ENCODE data around the gene WFDC9. TPM values are rescaled to one million over a fixed set of nuclear protein-coding genes. Genes with fewer than 3 reads are reported as not detected.

WFDC9 gene
- total RNA-seq, 2 experiments from 2014 or later, result not detected

DNA sequence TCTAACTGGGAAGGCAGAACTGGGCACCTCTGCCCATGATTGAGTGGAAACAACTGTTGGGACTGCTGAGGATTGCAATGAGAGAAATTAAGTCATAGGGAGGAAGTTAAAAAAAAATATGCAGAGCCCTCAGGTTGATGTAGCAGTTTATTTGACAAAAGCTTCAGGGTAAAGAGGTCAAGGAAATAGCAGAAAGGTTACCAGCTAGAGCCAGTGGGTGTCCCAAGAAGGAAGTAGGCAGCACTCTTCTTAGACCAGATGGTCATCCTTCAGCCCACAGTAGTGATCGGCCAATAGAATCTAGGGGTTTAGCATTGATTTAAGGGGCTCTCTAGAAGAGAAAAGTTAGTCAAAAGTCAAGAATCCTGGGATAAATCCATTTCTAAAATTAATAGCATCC, 23.3 kb downstream of the WFDC9 start:
- no peak overlapping the region for H3K27ac ChIP-seq (ENCODE audit: low read depth, low read length, poor library complexity, severe bottlenecking)
- no TSS peak for BruUV-seq (replicated peaks)
- H4K20me1 ChIP-seq (ENCODE audit: insufficient read depth, low read length), result no peaks in the 10 kb centered on the region
- no peaks in the 10 kb centered on the region for H3K9me3 ChIP-seq (ENCODE audit: low read length)
- no peaks in the 10 kb centered on the region for H3K79me2 ChIP-seq (ENCODE audit: insufficient read depth, low read depth, low read length)
- H3K4me1 ChIP-seq (ENCODE audit: insufficient read depth, low read length, poor library complexity, severe bottlenecking), result no peaks in the 10 kb centered on the region
- ChIA-PET POLR2A (interaction anchor here (0.5 kb wide), 1 partner anchor 136 kb away, joined by 3 read pairs; no protein-coding TSS in a partner anchor), CTCF (ENCODE audit: unreplicated experiment) (no interaction called here)
- TF ChIP-seq EZH2phosphoT487 (IDR thresholded peaks at IDR 0.05; ENCODE audit: borderline replicate concordance, low read depth, low read length), result no peak
- TF ChIP-seq, protein P1, sequence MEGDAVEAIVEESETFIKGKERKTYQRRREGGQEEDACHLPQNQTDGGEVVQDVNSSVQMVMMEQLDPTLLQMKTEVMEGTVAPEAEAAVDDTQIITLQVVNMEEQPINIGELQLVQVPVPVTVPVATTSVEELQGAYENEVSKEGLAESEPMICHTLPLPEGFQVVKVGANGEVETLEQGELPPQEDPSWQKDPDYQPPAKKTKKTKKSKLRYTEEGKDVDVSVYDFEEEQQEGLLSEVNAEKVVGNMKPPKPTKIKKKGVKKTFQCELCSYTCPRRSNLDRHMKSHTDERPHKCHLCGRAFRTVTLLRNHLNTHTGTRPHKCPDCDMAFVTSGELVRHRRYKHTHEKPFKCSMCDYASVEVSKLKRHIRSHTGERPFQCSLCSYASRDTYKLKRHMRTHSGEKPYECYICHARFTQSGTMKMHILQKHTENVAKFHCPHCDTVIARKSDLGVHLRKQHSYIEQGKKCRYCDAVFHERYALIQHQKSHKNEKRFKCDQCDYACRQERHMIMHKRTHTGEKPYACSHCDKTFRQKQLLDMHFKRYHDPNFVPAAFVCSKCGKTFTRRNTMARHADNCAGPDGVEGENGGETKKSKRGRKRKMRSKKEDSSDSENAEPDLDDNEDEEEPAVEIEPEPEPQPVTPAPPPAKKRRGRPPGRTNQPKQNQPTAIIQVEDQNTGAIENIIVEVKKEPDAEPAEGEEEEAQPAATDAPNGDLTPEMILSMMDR (conservative IDR thresholded peaks at IDR 0.05; ENCODE audit: low read length), result no peak
- H3K36me3 ChIP-seq (ENCODE audit: insufficient read depth, low read length), result no peaks in the 10 kb centered on the region
- no peak overlapping the region for H3K4me3 ChIP-seq (ENCODE audit: low read depth, low read length, poor library complexity, severe bottlenecking)
- H2AFZ ChIP-seq (ENCODE audit: low read length), result no peak overlapping the region
- no peak for DNase-seq (ENCODE audit: low spot score)
- H3K9me2 ChIP-seq (ENCODE audit: insufficient read depth, low read length), result no peaks in the 10 kb centered on the region
- intact Hi-C loops (cut with micrococcal nuclease; ENCODE audit: unreplicated experiment), result no loop called here
- no peak overlapping the region for H3K4me2 ChIP-seq (ENCODE audit: low read length)

DNA sequence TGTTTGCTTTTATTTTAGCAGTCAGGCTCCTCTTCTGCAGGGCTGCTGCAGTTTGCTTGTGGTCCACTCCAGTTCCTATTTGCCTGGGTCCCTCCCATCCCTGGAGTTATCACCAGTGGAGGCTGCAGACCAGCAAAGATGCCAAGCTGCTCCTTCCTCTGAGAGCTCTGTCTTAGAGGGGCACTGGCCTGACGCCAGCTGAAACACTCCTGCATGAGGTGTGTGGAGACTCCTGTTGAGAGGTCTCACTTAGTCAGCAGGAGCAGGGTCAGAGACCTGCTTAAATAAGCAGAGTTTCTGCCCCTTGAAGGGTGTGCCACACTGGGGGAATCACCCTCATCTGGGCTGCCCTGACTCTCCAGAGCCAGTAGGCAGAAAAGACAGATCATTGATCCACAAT, 35.8 kb downstream of the WFDC9 start:
- ChIA-PET CTCF (ENCODE audit: unreplicated experiment) (no interaction called here), POLR2A (no interaction called here)
- no peaks in the 10 kb centered on the region for H3K36me3 ChIP-seq (ENCODE audit: insufficient read depth, low read length)
- H3K27ac ChIP-seq (ENCODE audit: low read depth, low read length, poor library complexity, severe bottlenecking), result no peak overlapping the region
- H3K4me2 ChIP-seq (ENCODE audit: low read length), result no peak overlapping the region
- no peaks in the 10 kb centered on the region for H4K20me1 ChIP-seq (ENCODE audit: insufficient read depth, low read length)
- H3K9me3 ChIP-seq (ENCODE audit: low read length), result no peaks in the 10 kb centered on the region
- intact Hi-C loops (cut with micrococcal nuclease; ENCODE audit: unreplicated experiment), result no loop called here
- no peak overlapping the region for H2AFZ ChIP-seq (ENCODE audit: low read length)
- H3K9me2 ChIP-seq (ENCODE audit: insufficient read depth, low read length), result no peaks in the 10 kb centered on the region
- no peak for DNase-seq (ENCODE audit: low spot score)
- no TSS peak for BruUV-seq (replicated peaks)
- TF ChIP-seq, protein P1 (conservative IDR thresholded peaks at IDR 0.05; ENCODE audit: low read length), result no peak
- TF ChIP-seq EZH2phosphoT487 (IDR thresholded peaks at IDR 0.05; ENCODE audit: borderline replicate concordance, low read depth, low read length), result no peak
- no peak overlapping the region for H3K4me3 ChIP-seq (ENCODE audit: low read depth, low read length, poor library complexity, severe bottlenecking)
- H3K79me2 ChIP-seq (ENCODE audit: insufficient read depth, low read depth, low read length), result no peaks in the 10 kb centered on the region
- H3K4me1 ChIP-seq (ENCODE audit: insufficient read depth, low read length, poor library complexity, severe bottlenecking), result no peaks in the 10 kb centered on the region

- no TSS peak for BruUV-seq (replicated peaks)
Measured at GRCh38 chr20:45593498-45593897, 37.6 kb downstream of the WFDC9 start.

More at GRCh38 chr20:45593498-45593897, 37.6 kb downstream of the WFDC9 start:
- POLR2A ChIA-PET, result interaction anchor here (0.7 kb wide), 1 partner anchor 644 kb away, joined by 3 read pairs; no protein-coding TSS in a partner anchor
- Histone ChIP-seq H3K27ac (ENCODE audit: low read depth, low read length, poor library complexity, severe bottlenecking) (no peak overlapping the region), H3K4me1 (ENCODE audit: insufficient read depth, low read length, poor library complexity, severe bottlenecking) (no peaks in the 10 kb centered on the region), H3K4me2 (ENCODE audit: low read length) (no peak overlapping the region), H2AFZ (ENCODE audit: low read length) (no peak overlapping the region), H3K9me2 (ENCODE audit: insufficient read depth, low read length) (no peaks in the 10 kb centered on the region), H3K36me3 (ENCODE audit: insufficient read depth, low read length) (no peaks in the 10 kb centered on the region), H3K4me3 (ENCODE audit: low read depth, low read length, poor library complexity, severe bottlenecking) (no peak overlapping the region), H3K9me3 (ENCODE audit: low read length) (no peaks in the 10 kb centered on the region), H4K20me1 (ENCODE audit: insufficient read depth, low read length) (no peaks in the 10 kb centered on the region), H3K79me2 (ENCODE audit: insufficient read depth, low read depth, low read length) (no peaks in the 10 kb centered on the region)
- CTCF ChIA-PET (ENCODE audit: unreplicated experiment), result no interaction called here
- no peak for DNase-seq (ENCODE audit: low spot score)
- intact Hi-C loops (cut with micrococcal nuclease; ENCODE audit: unreplicated experiment), result no loop called here
- no peak for TF ChIP-seq EZH2phosphoT487 (IDR thresholded peaks at IDR 0.05; ENCODE audit: borderline replicate concordance, low read depth, low read length)
- TF ChIP-seq, protein P1 (conservative IDR thresholded peaks at IDR 0.05; ENCODE audit: low read length), result no peak
